AG04450 (cell line): ENCODE measurements around the gene GM2A. TPM values are rescaled to one million over a fixed set of nuclear protein-coding genes. Genes with fewer than 3 reads are reported as not detected.

ENCODE experiments used
- CTCF ChIA-PET: fragments of 300-600, 350-600 bp; formaldehyde crosslinking; extraction: SDS; loops from one replicate; lab custom pipeline; 2022; ENCODE audit warnings: antibody characterized with exemption, inconsistent platforms; lab: Charles Lee
- POLR2A ChIA-PET: fragments of 350-600 bp; formaldehyde crosslinking; extraction: SDS; loops from one replicate; lab custom pipeline; 2021; ENCODE audit warnings: antibody characterized with exemption, inconsistent platforms; lab: Yijun Ruan, JAX
- DNase-seq: peaks from one replicate; pipeline ENCODE4 v3.0.0-alpha.2; 2011; ENCODE audit warnings: low read depth, low spot score
- H3K27ac ChIP-seq: one replicate; pipeline ENCODE4 v1.5.1; 2012; ENCODE audit warnings: low read depth, low read length, control low read depth
- H3K27me3 ChIP-seq: one replicate; pipeline ENCODE4 v1.6.0; 2012; ENCODE audit warnings: low read length; ENCODE audit not compliant: control insufficient read depth, insufficient read depth
- H3K4me3 ChIP-seq: 2 replicates; pipeline ENCODE4 v1.5.1; 2011; ENCODE audit warnings: mild to moderate bottlenecking, low read depth, low read length, control low read depth
- H3K9me3 ChIP-seq: 2 replicates; pipeline ENCODE4 v1.5.1; 2012; ENCODE audit warnings: low read length; ENCODE audit not compliant: control insufficient read depth, insufficient read depth
- CTCF ChIP-seq: IDR thresholded peaks from 2 replicates; pipeline ENCODE4 v1.5.1; 2011; ENCODE audit warnings: low read depth, low read length, control low read depth, inconsistent platforms
- polyA plus RNA-seq: library from polyadenylated mRNA; depleted of rRNA; stranded (reverse); fragments of >200 nt; gene quantifications from 2 replicates; pipeline ENCODE4 v1.2.3, GENCODE V29; 2011

The GM2A gene
- polyA plus RNA-seq, 1 experiment = 18.4 TPM

DNA sequence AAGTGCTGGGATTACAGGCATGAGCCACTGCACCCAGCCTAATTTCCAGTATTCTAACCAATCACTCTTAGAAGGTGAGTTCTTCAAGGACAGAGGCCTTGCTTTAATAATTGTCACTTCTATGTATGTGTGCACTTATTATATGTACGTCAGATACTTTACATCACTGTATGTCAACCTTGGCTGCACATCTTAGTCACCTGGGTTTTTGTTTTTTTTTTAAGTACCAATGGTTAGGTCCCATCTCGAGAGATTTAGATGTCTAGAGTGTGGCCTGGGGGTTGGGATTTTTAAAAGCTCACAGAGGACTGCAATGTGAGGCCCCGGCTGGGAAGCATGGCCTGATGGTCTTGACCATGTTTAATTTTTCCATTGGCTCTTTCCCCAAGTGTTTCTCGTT, 9.9 kb upstream of the GM2A start:
- H3K9me3 ChIP-seq = no peaks in the 10 kb centered on the region
- DNase-seq = no peak
- peaks cover 14% of the 10 kb centered on the region for H3K27me3 ChIP-seq
- H3K27ac ChIP-seq = no peak overlapping the region
- ChIA-PET CTCF (interaction anchor here (0.6 to 1.2 kb wide), 2 partner anchors 74 to 78 kb away, joined by 4 to 7 read pairs; no protein-coding TSS in a partner anchor), POLR2A (interaction anchor here (0.7 kb wide), 1 partner anchor 14 kb away, joined by 3 read pairs; no protein-coding TSS in a partner anchor)
- no peak for TF ChIP-seq CTCF
- no peak overlapping the region for H3K4me3 ChIP-seq

DNA sequence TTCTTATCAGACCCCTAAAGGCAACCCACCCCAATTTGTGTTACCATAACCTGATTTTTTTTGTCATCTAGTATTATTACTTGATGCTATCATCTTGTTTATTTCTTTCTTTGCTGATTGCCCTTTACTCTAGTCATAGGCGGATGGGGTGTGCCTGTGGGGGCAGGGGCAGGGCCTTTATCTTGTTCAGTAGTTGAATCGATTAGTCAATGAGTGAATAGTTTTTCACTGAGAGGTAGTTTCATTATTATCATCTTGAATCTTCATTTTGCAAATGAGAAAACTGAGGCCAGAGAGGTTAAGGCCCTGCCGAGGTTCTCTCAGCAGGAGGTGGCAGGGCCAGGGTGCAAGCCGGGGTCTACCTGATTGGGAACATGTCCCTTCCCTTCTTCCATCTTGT, 9.4 kb upstream of the GM2A start:
- TF ChIP-seq CTCF = no peak
- H3K27ac ChIP-seq = no peak overlapping the region
- no peak for DNase-seq
- ChIA-PET CTCF (interaction anchor here (0.6 kb wide), 1 partner anchor 73 kb away, joined by 7 read pairs; no protein-coding TSS in a partner anchor), POLR2A (interaction anchor here (0.7 kb wide), 1 partner anchor 14 kb away, joined by 3 read pairs; no protein-coding TSS in a partner anchor)
- H3K9me3 ChIP-seq = no peaks in the 10 kb centered on the region
- H3K27me3 ChIP-seq = peaks cover 10% of the 10 kb centered on the region
- H3K4me3 ChIP-seq = no peak overlapping the region

DNA sequence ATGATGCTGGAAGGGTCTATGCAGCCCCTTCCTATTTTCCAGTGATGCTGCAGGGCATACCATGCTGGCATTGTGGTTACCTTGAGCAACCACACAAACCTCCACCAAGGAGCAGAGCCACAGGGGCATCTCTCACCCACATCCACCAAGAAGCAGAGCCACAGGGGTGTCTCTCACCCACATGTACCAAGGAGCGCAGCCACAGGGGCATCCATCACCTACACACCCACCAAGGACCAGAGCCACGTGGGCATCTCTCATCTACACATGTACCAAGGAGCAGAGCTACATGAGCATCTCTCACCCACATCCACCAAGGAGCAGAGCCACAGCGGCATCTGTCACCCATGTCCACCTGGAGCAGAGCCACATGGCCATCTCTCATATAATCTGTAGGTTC, 8.8 kb upstream of the GM2A start:
- DNase-seq = no peak
- TF ChIP-seq CTCF = no peak
- Histone ChIP-seq H3K27me3 (peaks cover 9% of the 10 kb centered on the region), H3K4me3 (no peak overlapping the region), H3K9me3 (no peaks in the 10 kb centered on the region), H3K27ac (no peak overlapping the region)
- CTCF ChIA-PET = no interaction called here
- POLR2A ChIA-PET = no interaction called here

GRCh38 chr5:151245680-151246219, 7.2 kb upstream of the GM2A start:
- no peak for TF ChIP-seq CTCF
- DNase-seq = no peak
- ChIA-PET POLR2A (no interaction called here), CTCF (no interaction called here)
- H3K27ac ChIP-seq = no peak overlapping the region
- H3K9me3 ChIP-seq = no peaks in the 10 kb centered on the region
- no peak overlapping the region for H3K4me3 ChIP-seq
- H3K27me3 ChIP-seq = peaks cover 6% of the 10 kb centered on the region

- H3K27ac ChIP-seq = no peak overlapping the region
- ChIA-PET CTCF (interaction anchor here (1.2 to 2.5 kb wide), 2 partner anchors 10 to 68 kb away, joined by 4 to 8 read pairs; no protein-coding TSS in a partner anchor), POLR2A (no interaction called here)
- peaks cover 3% of the 10 kb centered on the region for H3K27me3 ChIP-seq
- no peak for TF ChIP-seq CTCF
- H3K4me3 ChIP-seq = no peak overlapping the region
- no peak for DNase-seq
- no peaks in the 10 kb centered on the region for H3K9me3 ChIP-seq
Measured at GRCh38 chr5:151248651-151249050, 4.3 kb upstream of the GM2A start.
